ENCODE results near the gene FRK. TPM values are rescaled to one million over a fixed set of nuclear protein-coding genes. Genes with fewer than 3 reads are reported as not detected.
A peak's percentile ranks its signal among the peaks of the same experiment; 100 is the strongest.

The FRK gene
- total RNA-seq, 3 donors from 2014 or later, result 8.0 to 25.8 (median 23.2) TPM

GRCh38 chr6:116017546-116018295 is 43.0 kb downstream of the FRK start:
- Histone ChIP-seq H3K36me3 (ENCODE audit: low read depth) (no peaks in the 10 kb centered on the region), H3K4me1 (ENCODE audit: low read depth) (peaks cover 22% of the 10 kb centered on the region), H3K9me3 (no peaks in the 10 kb centered on the region), H3K4me3 (no peak overlapping the region)
- intact Hi-C loops (cut with DNase I, micrococcal nuclease), result no loop called here
- ATAC-seq (peak; percentile 45), DNase-seq (no peak)
- TF ChIP-seq CTCF (IDR thresholded peaks at IDR 0.05), result no peak

GRCh38 chr6:116016846-116017545 is 43.7 kb downstream of the FRK start:
- H3K4me1 ChIP-seq (ENCODE audit: low read depth), result peaks cover 22% of the 10 kb centered on the region
- ATAC-seq (peak; percentile 72), DNase-seq (peak in 1 of 3 donors; percentile 16)
- H3K36me3 ChIP-seq (ENCODE audit: low read depth), result no peaks in the 10 kb centered on the region
- intact Hi-C loops (cut with DNase I, micrococcal nuclease), result no loop called here
- no peak overlapping the region for H3K4me3 ChIP-seq
- H3K9me3 ChIP-seq, result no peaks in the 10 kb centered on the region
- no peak for TF ChIP-seq CTCF (IDR thresholded peaks at IDR 0.05)

- Histone ChIP-seq H3K4me1 (ENCODE audit: low read depth) (peaks cover 22% of the 10 kb centered on the region), H3K9me3 (no peaks in the 10 kb centered on the region), H3K4me3 (no peak overlapping the region), H3K36me3 (ENCODE audit: low read depth) (no peaks in the 10 kb centered on the region)
- no peak for TF ChIP-seq CTCF (IDR thresholded peaks at IDR 0.05)
- intact Hi-C loops (cut with DNase I, micrococcal nuclease), result no loop called here
- DNase-seq (peak in 2 of 3 donors; percentile 42 to 43), ATAC-seq (peak; percentile 66)
Measured at GRCh38 chr6:116015983-116016382, 44.7 kb downstream of the FRK start.

- no peak for ATAC-seq
- intact Hi-C loops (cut with DNase I, micrococcal nuclease), result no loop called here
- TF ChIP-seq CTCF (IDR thresholded peaks at IDR 0.05), result no peak
- no peaks in the 10 kb centered on the region for H3K36me3 ChIP-seq (ENCODE audit: low read depth)
- H3K9me3 ChIP-seq, result no peaks in the 10 kb centered on the region
- DNase-seq, result peak in 1 of 3 donors; percentile 25
- H3K4me3 ChIP-seq, result no peak overlapping the region
- peaks cover 22% of the 10 kb centered on the region for H3K4me1 ChIP-seq (ENCODE audit: low read depth)
Measured at GRCh38 chr6:116015561-116015960, 45.1 kb downstream of the FRK start.

- intact Hi-C loops (cut with DNase I, micrococcal nuclease), result loop anchor here (5.0 kb wide), 2 partner anchors 49 to 84 kb away; partner anchors contain the start of gene FRK (in 1 of the 2)
- Histone ChIP-seq H3K4me1 (ENCODE audit: low read depth) (peaks cover 22% of the 10 kb centered on the region), H3K36me3 (ENCODE audit: low read depth) (no peaks in the 10 kb centered on the region), H3K4me3 (no peak overlapping the region), H3K9me3 (no peaks in the 10 kb centered on the region)
- ATAC-seq, result no peak
- no peak for DNase-seq
- TF ChIP-seq CTCF (IDR thresholded peaks at IDR 0.05), result no peak
Measured at GRCh38 chr6:116012951-116013350, 47.7 kb downstream of the FRK start.
